DOHH2 (cell line): ENCODE data around the gene TNIP2.
"Not testable (repeated sequence)": the region's sequence is repeated elsewhere in the genome, so short reads cannot be mapped to it uniquely, and the experiment has no call there.

Experiments
- H3F3A ChIP-seq: fragments of 200-600 bp; sonication (generic), shearing (Covaris generic); 2 replicates; pipeline ENCODE4 v1.6.0; 2016; ENCODE audit warnings: antibody characterized with exemption, mild to moderate bottlenecking; ENCODE audit not compliant: control insufficient read depth, insufficient read depth
- H3K27ac ChIP-seq: fragments of 200-600 bp; sonication (generic); 2 replicates; pipeline ENCODE4 v1.5.1; 2014; ENCODE audit warnings: low read depth, mild to moderate bottlenecking, low read length, moderate library complexity
- H3K27me3 ChIP-seq: fragments of 200-600 bp; sonication (generic); 2 replicates; pipeline ENCODE4 v1.6.1; 2014; ENCODE audit warnings: mild to moderate bottlenecking, low read length, mixed read lengths; ENCODE audit not compliant: control insufficient read depth
- H3K36me3 ChIP-seq: fragments of 200-600 bp; sonication (generic); 2 replicates; pipeline ENCODE4 v1.6.1; 2014; ENCODE audit warnings: mild to moderate bottlenecking, low read length, moderate library complexity, mixed read lengths; ENCODE audit not compliant: control insufficient read depth
- H3K4me1 ChIP-seq: fragments of 200-600 bp; sonication (generic); 2 replicates; pipeline ENCODE4 v1.6.1; 2014; ENCODE audit warnings: mild to moderate bottlenecking, low read length, mixed read lengths; ENCODE audit not compliant: control insufficient read depth
- H3K4me2 ChIP-seq: fragments of 200-600 bp; sonication (generic); 2 replicates; pipeline ENCODE4 v1.6.0; 2014; ENCODE audit warnings: mild to moderate bottlenecking, low read length, moderate library complexity
- H3K4me3 ChIP-seq: fragments of 200-600 bp; sonication (generic); 2 replicates; pipeline ENCODE4 v1.5.1; 2014; ENCODE audit warnings: mild to moderate bottlenecking, low read length, mixed read lengths
- H3K79me2 ChIP-seq: fragments of 200-600 bp; sonication (generic); 2 replicates; pipeline ENCODE4 v1.6.1; 2014; ENCODE audit warnings: mild to moderate bottlenecking, low read length, mixed read lengths; ENCODE audit not compliant: control insufficient read depth
- H3K9me2 ChIP-seq: fragments of 200-600 bp; sonication (generic); replicated peaks from 2 replicates; pipeline ENCODE4 v1.6.1; 2014; ENCODE audit warnings: mild to moderate bottlenecking, low read length, mixed read lengths; ENCODE audit not compliant: control insufficient read depth
- H3K9me3 ChIP-seq: fragments of 200-600 bp; sonication (generic); 2 replicates; pipeline ENCODE4 v1.6.1; 2014; ENCODE audit warnings: antibody characterized with exemption, low read length, mixed read lengths; ENCODE audit not compliant: control insufficient read depth, insufficient read depth
- H4K20me1 ChIP-seq: fragments of 200-600 bp; sonication (generic); 2 replicates; pipeline ENCODE4 v1.6.0; 2014; ENCODE audit warnings: low read depth, mild to moderate bottlenecking, antibody characterized with exemption, low read length, moderate library complexity; ENCODE audit not compliant: control insufficient read depth, insufficient read depth
- EZH2phosphoT487 ChIP-seq: fragments of 200-600 bp; sonication (generic); IDR thresholded peaks from 2 replicates; pipeline ENCODE4 v1.6.1; 2017; ENCODE audit warnings: borderline replicate concordance, mild to moderate bottlenecking, antibody characterized with exemption, low read length, moderate library complexity, mixed read lengths
- TF ChIP-seq, protein P1 (sequence below): fragments of 200-600 bp; sonication (generic); IDR thresholded peaks from one replicate; pipeline ENCODE4 v1.5.1; 2014; ENCODE audit warnings: antibody characterized with exemption, mild to moderate bottlenecking, low read depth, low read length; ENCODE audit not compliant: poor library complexity, severe bottlenecking

TNIP2 gene

DNA sequence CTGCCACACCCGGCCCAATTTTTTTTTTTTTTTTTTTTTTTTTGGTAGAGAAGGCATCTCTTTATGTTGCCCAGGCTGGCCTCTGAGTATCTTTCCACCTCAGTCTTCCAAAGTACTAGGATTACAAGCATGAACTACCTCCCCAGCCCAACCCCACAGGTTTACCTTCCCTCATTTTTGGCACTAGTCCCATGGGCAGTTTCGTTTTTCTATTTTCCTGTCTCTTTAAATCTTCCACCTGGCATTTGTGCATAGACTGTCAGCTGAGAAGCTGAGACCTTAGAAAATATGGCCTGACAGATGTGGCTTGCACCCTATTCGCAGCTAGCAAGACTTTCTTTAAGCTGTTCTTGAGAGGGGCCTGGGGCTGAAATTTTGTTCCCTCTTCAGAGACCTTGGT lies 27.9 kb downstream of the TNIP2 start:
- no peaks in the 10 kb centered on the region for H3K9me3 ChIP-seq
- H3K27ac ChIP-seq = no peak overlapping the region
- no peak overlapping the region for H3K4me2 ChIP-seq
- H3K79me2 ChIP-seq = no peaks in the 10 kb centered on the region
- no peaks in the 10 kb centered on the region for H3K4me1 ChIP-seq
- TF ChIP-seq, protein P1, sequence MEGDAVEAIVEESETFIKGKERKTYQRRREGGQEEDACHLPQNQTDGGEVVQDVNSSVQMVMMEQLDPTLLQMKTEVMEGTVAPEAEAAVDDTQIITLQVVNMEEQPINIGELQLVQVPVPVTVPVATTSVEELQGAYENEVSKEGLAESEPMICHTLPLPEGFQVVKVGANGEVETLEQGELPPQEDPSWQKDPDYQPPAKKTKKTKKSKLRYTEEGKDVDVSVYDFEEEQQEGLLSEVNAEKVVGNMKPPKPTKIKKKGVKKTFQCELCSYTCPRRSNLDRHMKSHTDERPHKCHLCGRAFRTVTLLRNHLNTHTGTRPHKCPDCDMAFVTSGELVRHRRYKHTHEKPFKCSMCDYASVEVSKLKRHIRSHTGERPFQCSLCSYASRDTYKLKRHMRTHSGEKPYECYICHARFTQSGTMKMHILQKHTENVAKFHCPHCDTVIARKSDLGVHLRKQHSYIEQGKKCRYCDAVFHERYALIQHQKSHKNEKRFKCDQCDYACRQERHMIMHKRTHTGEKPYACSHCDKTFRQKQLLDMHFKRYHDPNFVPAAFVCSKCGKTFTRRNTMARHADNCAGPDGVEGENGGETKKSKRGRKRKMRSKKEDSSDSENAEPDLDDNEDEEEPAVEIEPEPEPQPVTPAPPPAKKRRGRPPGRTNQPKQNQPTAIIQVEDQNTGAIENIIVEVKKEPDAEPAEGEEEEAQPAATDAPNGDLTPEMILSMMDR = no peak
- TF ChIP-seq EZH2phosphoT487 = no peak
- no peaks in the 10 kb centered on the region for H3K9me2 ChIP-seq
- peaks cover 14% of the 10 kb centered on the region for H3K36me3 ChIP-seq
- H3F3A ChIP-seq = peaks cover 6% of the 10 kb centered on the region; the same call in 1 of the 2 replicates
- H3K4me3 ChIP-seq = no peak overlapping the region
- no peaks in the 10 kb centered on the region for H4K20me1 ChIP-seq
- no peaks in the 10 kb centered on the region for H3K27me3 ChIP-seq

DNA sequence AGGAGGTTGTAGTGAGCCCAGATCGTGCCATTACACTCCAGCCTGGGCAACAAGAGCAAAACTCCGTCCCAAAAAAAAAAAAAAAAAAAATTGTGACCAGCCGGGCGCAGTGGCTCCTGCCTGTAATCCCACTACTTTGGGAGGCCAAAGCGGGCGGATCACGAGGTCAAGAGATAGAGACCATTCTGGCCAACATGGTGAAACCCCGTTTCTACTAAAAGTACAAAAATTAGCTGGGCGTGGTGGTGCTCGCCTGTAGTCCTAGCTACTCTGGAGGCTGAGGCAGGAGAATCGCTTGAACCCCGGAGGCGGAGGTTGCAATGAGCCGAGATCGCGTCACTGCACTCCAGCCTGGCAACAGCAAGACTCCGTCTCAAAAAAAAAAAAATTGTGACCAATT lies 29.3 kb downstream of the TNIP2 start:
- H3K27ac ChIP-seq, H3K4me2 ChIP-seq, H4K20me1 ChIP-seq, H3K9me2 ChIP-seq, H3K4me3 ChIP-seq, H3K36me3 ChIP-seq, H3K79me2 ChIP-seq, H3K4me1 ChIP-seq, H3K9me3 ChIP-seq, H3K27me3 ChIP-seq, H3F3A ChIP-seq: not testable (repeated sequence)

DNA sequence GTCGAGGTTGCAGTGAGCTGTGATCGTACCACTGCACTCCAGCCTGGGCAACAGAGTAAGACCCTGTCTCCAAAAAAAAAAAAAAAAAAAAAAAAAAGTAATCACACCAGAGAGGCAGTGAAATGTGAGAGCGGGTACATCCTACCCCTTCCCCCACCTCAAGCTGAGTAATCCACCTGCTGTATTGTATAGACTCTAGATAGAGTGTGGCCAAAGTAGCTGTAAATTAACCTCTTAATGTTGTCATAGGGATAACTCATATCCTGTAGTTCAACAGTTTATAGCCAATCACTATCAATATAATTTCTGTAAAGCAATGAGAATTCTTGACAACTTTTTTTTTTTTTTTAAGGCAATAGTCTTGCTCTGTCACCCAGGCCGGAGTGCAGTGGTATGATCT lies 30.8 kb downstream of the TNIP2 start:
- TF ChIP-seq, protein P1 = no peak
- no peak for TF ChIP-seq EZH2phosphoT487
- Histone ChIP-seq H3K79me2 (no peaks in the 10 kb centered on the region), H3K36me3 (peaks cover 4% of the 10 kb centered on the region)

DNA sequence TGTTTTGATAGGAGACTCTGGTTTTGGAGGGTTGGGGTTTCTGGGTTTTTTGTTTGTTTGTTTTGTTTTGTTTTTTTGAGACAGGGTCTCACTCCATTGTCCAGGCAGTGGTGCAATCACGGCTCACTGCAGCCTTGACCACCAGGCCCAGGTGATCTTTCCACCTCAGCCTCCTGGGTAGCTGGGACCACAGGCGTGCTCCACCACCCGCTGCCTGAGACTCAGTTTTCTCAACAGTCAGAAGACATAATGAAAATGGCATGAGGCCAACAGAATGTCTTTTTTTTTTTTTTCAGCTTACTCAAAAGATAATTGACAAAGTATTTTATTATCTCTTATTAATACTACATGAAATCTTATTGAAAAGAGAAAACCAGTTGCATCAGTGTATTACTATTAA lies 32.4 kb downstream of the TNIP2 start:
- peaks cover 6% of the 10 kb centered on the region; the same call in 1 of the 2 replicates for H3F3A ChIP-seq
- H3K36me3 ChIP-seq = peaks cover 12% of the 10 kb centered on the region
- no peaks in the 10 kb centered on the region for H3K27me3 ChIP-seq
- no peaks in the 10 kb centered on the region for H3K9me3 ChIP-seq
- no peak overlapping the region for H3K27ac ChIP-seq
- no peaks in the 10 kb centered on the region for H4K20me1 ChIP-seq
- no peak overlapping the region for H3K4me3 ChIP-seq
- H3K4me2 ChIP-seq = no peak overlapping the region
- no peaks in the 10 kb centered on the region for H3K79me2 ChIP-seq
- no peak for TF ChIP-seq EZH2phosphoT487
- TF ChIP-seq, protein P1 = no peak
- peaks cover 3% of the 10 kb centered on the region for H3K4me1 ChIP-seq
- no peaks in the 10 kb centered on the region for H3K9me2 ChIP-seq

More for the DNA sequence above, 30.8 kb downstream of the TNIP2 start:
- Histone ChIP-seq H3K4me3 (no peak overlapping the region), H3F3A (peaks cover 6% of the 10 kb centered on the region; the same call in 1 of the 2 replicates), H3K27ac (no peak overlapping the region), H3K9me2 (no peaks in the 10 kb centered on the region), H4K20me1 (no peaks in the 10 kb centered on the region), H3K4me1 (no peaks in the 10 kb centered on the region), H3K27me3 (no peaks in the 10 kb centered on the region), H3K9me3 (no peaks in the 10 kb centered on the region), H3K4me2 (no peak overlapping the region)
